ENCODE data around the gene AGAP1. TPM values are rescaled to one million over a fixed set of nuclear protein-coding genes. Genes with fewer than 3 reads are reported as not detected.

AGAP1 gene
- total RNA-seq, 2 experiments from 2014 or later: not detected

GRCh38 chr2:235908826-235909225, 415.0 kb downstream of the AGAP1 start:
- Histone ChIP-seq H3K27ac (ENCODE audit: low read depth, low read length, poor library complexity, severe bottlenecking) (no peak overlapping the region), H3K36me3 (ENCODE audit: insufficient read depth, low read length) (no peaks in the 10 kb centered on the region), H3K9me3 (ENCODE audit: low read length) (no peaks in the 10 kb centered on the region), H3K4me3 (ENCODE audit: low read depth, low read length, poor library complexity, severe bottlenecking) (no peak overlapping the region), H2AFZ (ENCODE audit: low read length) (no peak overlapping the region), H3K79me2 (ENCODE audit: insufficient read depth, low read depth, low read length) (no peaks in the 10 kb centered on the region), H3K4me2 (ENCODE audit: low read length) (no peak overlapping the region), H3K4me1 (ENCODE audit: insufficient read depth, low read length, poor library complexity, severe bottlenecking) (peaks cover 10% of the 10 kb centered on the region), H4K20me1 (ENCODE audit: insufficient read depth, low read length) (no peaks in the 10 kb centered on the region), H3K9me2 (ENCODE audit: insufficient read depth, low read length) (no peaks in the 10 kb centered on the region)
- ChIA-PET POLR2A (no interaction called here), CTCF (ENCODE audit: unreplicated experiment) (no interaction called here)
- BruUV-seq (replicated peaks): no TSS peak
- intact Hi-C loops (cut with micrococcal nuclease; ENCODE audit: unreplicated experiment): no loop called here
- no peak for TF ChIP-seq CTCF (conservative IDR thresholded peaks at IDR 0.05; ENCODE audit: low read length)
- no peak for TF ChIP-seq EZH2phosphoT487 (IDR thresholded peaks at IDR 0.05; ENCODE audit: borderline replicate concordance, low read depth, low read length)
- DNase-seq (ENCODE audit: low spot score): peak; percentile 53

- no peak for TF ChIP-seq EZH2phosphoT487 (IDR thresholded peaks at IDR 0.05; ENCODE audit: borderline replicate concordance, low read depth, low read length)
- no peak for TF ChIP-seq CTCF (conservative IDR thresholded peaks at IDR 0.05; ENCODE audit: low read length)
- BruUV-seq (replicated peaks): no TSS peak
- CTCF ChIA-PET (ENCODE audit: unreplicated experiment): no interaction called here
- Histone ChIP-seq H3K4me2 (ENCODE audit: low read length) (no peak overlapping the region), H4K20me1 (ENCODE audit: insufficient read depth, low read length) (no peaks in the 10 kb centered on the region), H3K36me3 (ENCODE audit: insufficient read depth, low read length) (no peaks in the 10 kb centered on the region), H3K4me1 (ENCODE audit: insufficient read depth, low read length, poor library complexity, severe bottlenecking) (peaks cover 10% of the 10 kb centered on the region), H3K79me2 (ENCODE audit: insufficient read depth, low read depth, low read length) (no peaks in the 10 kb centered on the region), H2AFZ (ENCODE audit: low read length) (no peak overlapping the region), H3K4me3 (ENCODE audit: low read depth, low read length, poor library complexity, severe bottlenecking) (no peak overlapping the region), H3K27ac (ENCODE audit: low read depth, low read length, poor library complexity, severe bottlenecking) (no peak overlapping the region), H3K9me3 (ENCODE audit: low read length) (no peaks in the 10 kb centered on the region), H3K9me2 (ENCODE audit: insufficient read depth, low read length) (no peaks in the 10 kb centered on the region)
- intact Hi-C loops (cut with micrococcal nuclease; ENCODE audit: unreplicated experiment): no loop called here
- POLR2A ChIA-PET: no interaction called here
- no peak for DNase-seq (ENCODE audit: low spot score)
Observed at GRCh38 chr2:235909358-235909757, 415.5 kb downstream of the AGAP1 start.

- intact Hi-C loops (cut with micrococcal nuclease; ENCODE audit: unreplicated experiment): no loop called here
- CTCF ChIA-PET (ENCODE audit: unreplicated experiment): no interaction called here
Observed at GRCh38 chr2:235910067-235910466, 416.2 kb downstream of the AGAP1 start.

More at GRCh38 chr2:235910067-235910466, 416.2 kb downstream of the AGAP1 start:
- Histone ChIP-seq H3K27ac (ENCODE audit: low read depth, low read length, poor library complexity, severe bottlenecking) (no peak overlapping the region), H2AFZ (ENCODE audit: low read length) (no peak overlapping the region), H3K36me3 (ENCODE audit: insufficient read depth, low read length) (no peaks in the 10 kb centered on the region), H3K9me3 (ENCODE audit: low read length) (no peaks in the 10 kb centered on the region), H4K20me1 (ENCODE audit: insufficient read depth, low read length) (no peaks in the 10 kb centered on the region), H3K4me1 (ENCODE audit: insufficient read depth, low read length, poor library complexity, severe bottlenecking) (peaks cover 10% of the 10 kb centered on the region), H3K9me2 (ENCODE audit: insufficient read depth, low read length) (no peaks in the 10 kb centered on the region), H3K4me2 (ENCODE audit: low read length) (no peak overlapping the region), H3K79me2 (ENCODE audit: insufficient read depth, low read depth, low read length) (no peaks in the 10 kb centered on the region), H3K4me3 (ENCODE audit: low read depth, low read length, poor library complexity, severe bottlenecking) (no peak overlapping the region)
- DNase-seq (ENCODE audit: low spot score): no peak
- POLR2A ChIA-PET: no interaction called here
- no TSS peak for BruUV-seq (replicated peaks)
- TF ChIP-seq CTCF (conservative IDR thresholded peaks at IDR 0.05; ENCODE audit: low read length) (no peak), EZH2phosphoT487 (IDR thresholded peaks at IDR 0.05; ENCODE audit: borderline replicate concordance, low read depth, low read length) (no peak)

Data from OCI-LY7 (cell line).